Amniotic epithelial cell (primary cell): ENCODE results near the gene AASDH.
"Not testable (repeated sequence)": the region's sequence is repeated elsewhere in the genome, so short reads cannot be mapped to it uniquely, and the experiment has no call there.

Source experiments
- DNase-seq: peaks from one replicate; pipeline ENCODE4 v3.0.0-alpha.2; 2010; ENCODE audit warnings: low read depth

AASDH gene

GRCh38 chr4:56389558-56389957 lies 2.3 kb upstream of the AASDH start:
- DNase-seq, result no peak

GRCh38 chr4:56388306-56388705 lies 1.0 kb upstream of the AASDH start:
- DNase-seq, result no peak

GRCh38 chr4:56386091-56386490 lies 1.2 kb downstream of the AASDH start:
- no peak for DNase-seq

GRCh38 chr4:56375458-56375857 lies 11.8 kb downstream of the AASDH start:
- DNase-seq, result peak; percentile 67

GRCh38 chr4:56374956-56375355 lies 12.3 kb downstream of the AASDH start:
- DNase-seq, result no peak

- peak; percentile 66 for DNase-seq
Observed at GRCh38 chr4:56372774-56373173, 14.5 kb downstream of the AASDH start.

- DNase-seq, result no peak
Observed at GRCh38 chr4:56371426-56372220, 15.7 kb downstream of the AASDH start.

GRCh38 chr4:56370377-56370776 lies 16.9 kb downstream of the AASDH start:
- no peak for DNase-seq

- DNase-seq, result not testable (repeated sequence)
Observed at GRCh38 chr4:56362981-56363380, 24.3 kb downstream of the AASDH start.

GRCh38 chr4:56360071-56360470 lies 27.2 kb downstream of the AASDH start:
- peak; percentile 77 for DNase-seq

GRCh38 chr4:56356650-56357049 lies 30.6 kb downstream of the AASDH start:
- no peak for DNase-seq

- DNase-seq, result no peak
Observed at GRCh38 chr4:56348576-56348975, 38.7 kb downstream of the AASDH start.

GRCh38 chr4:56345458-56345857 lies 41.8 kb downstream of the AASDH start:
- peak; percentile 65 for DNase-seq

GRCh38 chr4:56342746-56343145 lies 44.5 kb downstream of the AASDH start:
- DNase-seq, result no peak

- no peak for DNase-seq
Observed at GRCh38 chr4:56330691-56331090, 56.6 kb downstream of the AASDH start.

- DNase-seq, result no peak
Observed at GRCh38 chr4:56326363-56326762, 60.9 kb downstream of the AASDH start.

- DNase-seq, result no peak
Observed at GRCh38 chr4:56324011-56324610, 63.2 kb downstream of the AASDH start.

- no peak for DNase-seq
Observed at GRCh38 chr4:56323327-56323726, 64.0 kb downstream of the AASDH start.

GRCh38 chr4:56321251-56321650 lies 66.0 kb downstream of the AASDH start:
- peak; percentile 8 for DNase-seq

- peak; percentile 62 for DNase-seq
Observed at GRCh38 chr4:56320293-56320692, 67.0 kb downstream of the AASDH start.

GRCh38 chr4:56318555-56318954 lies 68.7 kb downstream of the AASDH start:
- DNase-seq, result no peak

GRCh38 chr4:56317749-56318148 lies 69.5 kb downstream of the AASDH start:
- DNase-seq, result no peak

GRCh38 chr4:56316011-56316650 lies 71.2 kb downstream of the AASDH start:
- no peak for DNase-seq
